CD4-positive, alpha-beta T cell treated with Interferon alpha-2 for 1 hour (primary cell): Measurements from ENCODE around the gene KIF25.

Experiments
- DNase-seq, 2 donors: peaks; one replicate each; pipeline ENCODE4 v3.0.0-alpha.2; 2020 to 2022

The KIF25 gene

GRCh38 chr6:168039301-168039700 lies 41.8 kb downstream of the KIF25 start:
- DNase-seq, result no peak

- DNase-seq, result no peak
Measured at GRCh38 chr6:168039849-168040248, 42.4 kb downstream of the KIF25 start.

GRCh38 chr6:168040856-168041496 lies 43.5 kb downstream of the KIF25 start:
- DNase-seq, result no peak

DNA sequence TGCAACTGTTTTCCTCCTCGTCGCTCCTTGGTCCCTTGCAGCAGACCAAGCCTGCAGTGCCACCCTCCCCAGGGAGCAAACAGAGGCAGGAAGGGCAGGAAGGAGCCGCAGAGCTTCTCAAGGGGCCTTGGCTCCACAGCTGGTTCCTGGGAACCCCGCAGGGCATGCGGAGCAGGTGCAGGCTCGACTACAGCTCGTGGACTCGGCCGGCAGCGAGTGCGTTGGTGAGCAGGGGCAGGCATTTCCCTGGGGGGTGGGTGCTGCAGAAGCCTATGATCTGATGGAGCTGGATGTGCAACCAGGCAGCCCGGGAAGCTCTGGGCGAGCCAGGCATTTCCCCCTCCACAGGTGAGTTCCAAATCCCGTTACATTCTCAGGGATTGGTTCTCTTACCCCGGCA lies 44.5 kb downstream of the KIF25 start:
- DNase-seq, result no peak

DNA sequence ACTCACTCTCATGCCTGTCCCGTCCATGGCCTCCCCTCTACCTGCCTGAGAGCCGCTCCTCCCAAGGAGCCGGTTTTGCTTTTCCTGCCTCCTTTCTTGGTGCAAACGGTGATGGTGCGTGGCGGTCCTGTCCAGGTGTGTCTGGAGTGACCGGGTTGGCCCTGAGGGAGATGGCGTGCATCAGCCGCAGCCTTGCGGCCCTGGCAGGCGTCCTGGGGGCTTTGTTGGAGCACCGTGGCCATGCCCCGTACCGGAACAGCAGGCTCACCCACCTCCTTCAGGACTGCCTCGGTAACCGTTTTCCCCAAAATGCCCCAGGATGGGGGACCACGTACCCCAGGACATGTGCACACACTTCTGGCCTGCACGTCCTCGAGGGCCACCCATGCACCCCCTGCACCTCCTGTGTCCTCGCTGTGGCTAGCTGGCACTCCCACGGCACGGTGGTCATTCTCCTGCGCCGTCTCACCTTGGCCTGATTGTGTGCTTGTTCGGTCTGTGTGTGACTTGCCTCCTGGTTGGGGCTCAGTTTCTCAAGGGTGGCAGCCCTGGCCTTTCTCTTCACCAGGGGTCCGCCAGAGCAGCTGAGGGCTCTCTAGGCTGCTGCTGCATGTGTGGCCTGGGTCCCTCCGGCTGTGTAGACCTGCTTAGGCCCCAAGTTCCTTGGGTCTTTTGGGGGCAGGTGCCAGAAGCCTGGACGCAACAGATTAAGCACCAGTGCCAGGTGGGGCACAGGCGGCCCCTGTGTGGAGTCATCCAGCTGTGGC lies 45.1 kb downstream of the KIF25 start:
- DNase-seq, result no peak

- DNase-seq, result no peak
Measured at GRCh38 chr6:168043193-168043847, 45.8 kb downstream of the KIF25 start.

DNA sequence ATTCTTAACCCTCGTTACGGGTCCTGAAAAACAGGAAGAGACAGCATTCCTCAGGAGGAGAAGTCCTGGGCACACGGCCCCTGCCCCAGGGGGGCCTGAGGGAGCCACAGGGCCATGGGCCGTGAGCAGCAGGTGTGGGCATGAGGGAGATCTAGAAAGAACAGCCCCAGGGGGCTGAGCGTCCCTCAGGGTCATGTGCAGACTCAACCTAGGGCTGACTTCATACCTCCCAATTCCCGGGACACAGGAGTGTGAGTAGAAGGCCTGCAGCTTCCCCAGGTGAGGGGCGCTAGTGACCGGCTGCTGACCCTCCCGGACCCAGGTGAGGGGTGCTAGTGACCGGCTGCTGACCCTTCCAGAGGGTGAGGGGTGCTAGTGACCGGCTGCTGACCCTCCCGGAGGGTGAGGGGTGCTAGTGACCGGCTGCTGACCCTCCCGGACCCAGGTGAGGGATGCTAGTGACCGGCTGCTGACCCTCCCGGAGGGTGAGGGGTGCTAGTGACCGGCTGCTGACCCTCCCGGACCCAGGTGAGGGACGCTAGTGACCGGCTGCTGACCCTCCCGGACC lies 46.5 kb downstream of the KIF25 start:
- DNase-seq, result no peak

- DNase-seq, result no peak
Measured at GRCh38 chr6:168044521-168045130, 47.2 kb downstream of the KIF25 start.

- no peak for DNase-seq
Measured at GRCh38 chr6:168045141-168045691, 47.7 kb downstream of the KIF25 start.

- no peak for DNase-seq
Measured at GRCh38 chr6:168045706-168046620, 48.5 kb downstream of the KIF25 start.

- no peak for DNase-seq
Measured at GRCh38 chr6:168046696-168047095, 49.2 kb downstream of the KIF25 start.

DNA sequence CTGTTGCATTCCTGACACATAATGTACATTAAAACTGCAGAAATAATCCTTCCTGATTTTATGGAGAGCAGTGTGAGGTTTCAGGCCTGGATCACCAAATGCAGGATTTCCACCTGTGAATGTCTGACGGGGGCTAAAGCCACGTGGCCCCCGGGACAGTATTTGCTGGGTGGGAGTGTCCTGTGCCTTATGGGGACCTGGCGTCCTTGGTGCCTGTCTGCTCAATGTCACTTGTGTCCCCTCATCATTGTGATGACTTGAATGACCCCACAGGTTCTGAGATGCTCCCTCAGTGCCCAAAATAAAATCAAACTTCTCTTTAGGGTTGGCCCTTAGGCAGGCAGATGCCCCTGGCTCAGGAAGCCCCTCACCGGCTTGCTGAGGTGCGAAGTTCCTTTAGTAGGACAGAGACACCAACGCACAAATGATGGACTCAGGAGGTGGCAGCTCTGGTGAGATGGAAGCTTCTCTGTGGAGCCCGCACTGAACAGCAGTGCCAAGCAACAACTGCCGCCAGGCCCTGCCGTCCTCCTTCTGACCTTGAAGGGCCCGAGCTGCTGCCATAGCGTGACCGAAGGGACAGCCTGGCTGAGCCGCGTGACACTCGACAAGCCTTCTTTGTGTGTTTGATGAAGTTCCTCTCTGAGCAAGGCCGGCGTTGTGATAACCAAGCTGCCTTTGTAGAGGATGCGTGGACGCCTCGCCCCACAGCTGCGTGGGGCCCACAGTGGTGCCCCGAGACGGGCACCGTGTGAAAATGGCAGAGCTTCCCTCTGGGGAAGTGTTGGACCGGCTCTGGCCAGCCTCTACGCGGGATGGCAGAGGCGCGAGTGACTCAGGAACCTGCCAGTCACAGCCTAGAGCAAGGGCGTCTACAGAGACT lies 50.6 kb downstream of the KIF25 start:
- DNase-seq, result no peak

GRCh38 chr6:168048724-168049025 lies 51.2 kb downstream of the KIF25 start:
- no peak for DNase-seq

- no peak for DNase-seq
Measured at GRCh38 chr6:168049277-168049676, 51.8 kb downstream of the KIF25 start.

DNA sequence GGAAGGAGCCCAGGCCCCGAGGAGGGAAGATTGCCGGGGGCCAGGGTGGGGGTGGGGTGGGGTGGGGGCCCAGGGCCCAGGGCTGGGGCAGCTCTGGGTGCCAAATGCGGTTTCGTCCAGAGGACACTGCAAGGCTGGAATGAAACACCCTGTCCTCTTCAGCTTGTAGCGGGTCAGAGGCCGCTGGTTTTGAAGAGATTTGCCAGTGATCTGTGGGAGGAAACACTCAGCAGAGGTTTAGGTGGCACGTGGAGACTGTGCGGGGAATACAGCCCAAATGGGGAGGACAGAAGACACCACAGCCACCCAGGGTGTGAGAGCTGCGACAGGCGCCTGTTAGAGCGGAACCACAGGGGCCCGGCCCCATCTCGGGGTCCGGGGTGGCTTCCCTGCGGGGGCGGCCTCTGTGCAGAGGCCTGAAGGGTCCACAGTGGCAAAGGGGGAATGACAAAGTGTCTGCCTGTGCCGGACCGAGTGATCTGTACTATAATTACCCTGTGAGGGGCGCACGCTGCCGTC lies 52.3 kb downstream of the KIF25 start:
- no peak for DNase-seq

DNA sequence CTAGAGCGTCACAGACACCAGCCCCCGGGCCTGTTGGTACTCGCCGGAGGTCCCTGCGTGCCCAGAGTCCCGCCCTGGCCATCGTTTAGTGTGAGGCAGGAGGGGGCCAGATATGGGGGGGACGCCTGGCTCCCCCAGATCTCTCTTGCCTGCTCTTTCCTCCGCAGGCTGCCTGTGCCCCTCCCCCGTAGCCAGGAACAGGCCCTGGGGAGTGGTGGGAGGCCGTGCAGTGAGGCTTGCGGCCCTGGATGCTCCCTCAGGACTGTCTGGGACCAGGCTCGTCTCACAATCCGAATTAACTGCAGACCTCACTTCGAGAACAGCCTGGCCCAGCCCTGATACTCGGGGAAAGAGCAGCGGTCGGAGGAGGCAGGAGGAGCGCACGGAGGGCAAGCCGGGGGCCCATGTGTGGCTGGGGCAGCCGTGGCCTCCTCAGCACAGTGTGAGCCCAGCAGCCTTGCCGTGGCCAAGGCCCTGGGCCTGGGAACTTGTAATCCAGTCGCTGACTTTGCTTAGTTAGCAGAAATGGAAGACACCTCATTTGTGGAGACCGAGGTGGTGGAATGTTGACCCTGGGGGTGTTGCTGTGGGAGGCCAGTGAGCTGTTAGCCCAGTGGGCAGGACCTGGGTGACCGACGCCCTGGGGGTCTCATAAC lies 52.9 kb downstream of the KIF25 start:
- no peak for DNase-seq

DNA sequence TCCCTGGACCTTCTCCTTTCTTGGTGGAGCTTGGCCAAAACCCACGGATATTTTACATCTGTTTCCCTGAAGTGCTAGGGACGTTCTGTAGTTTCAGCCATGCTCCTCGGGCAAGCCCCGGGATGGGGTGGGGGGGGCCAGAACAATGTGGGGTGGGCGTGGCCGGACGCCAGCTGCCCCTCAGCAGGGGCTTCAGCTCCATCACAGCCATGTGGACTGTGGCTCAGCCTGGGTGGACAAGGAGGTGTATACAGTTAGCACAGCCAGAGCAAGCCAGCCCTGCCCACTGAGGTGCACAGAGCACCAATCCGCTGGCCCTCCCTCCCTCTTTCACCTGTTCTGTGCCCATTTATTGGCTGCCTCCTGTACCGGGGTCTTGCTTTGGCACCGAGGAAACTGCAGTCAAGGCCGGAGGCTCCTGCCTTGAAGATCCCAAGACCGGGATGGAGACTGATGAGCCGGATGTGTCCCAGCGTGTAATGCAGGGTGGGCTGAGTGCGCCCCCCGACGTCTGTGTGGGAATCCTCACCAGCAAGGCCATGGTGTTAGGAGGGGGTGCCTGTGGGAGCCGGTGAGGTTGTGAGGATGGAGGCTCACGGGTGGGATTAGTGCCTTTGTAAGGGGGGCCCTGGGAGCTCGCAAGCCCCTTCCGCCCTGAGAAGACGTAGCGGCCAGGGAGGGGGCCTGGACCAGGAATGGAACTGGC lies 53.6 kb downstream of the KIF25 start:
- DNase-seq, result no peak

DNA sequence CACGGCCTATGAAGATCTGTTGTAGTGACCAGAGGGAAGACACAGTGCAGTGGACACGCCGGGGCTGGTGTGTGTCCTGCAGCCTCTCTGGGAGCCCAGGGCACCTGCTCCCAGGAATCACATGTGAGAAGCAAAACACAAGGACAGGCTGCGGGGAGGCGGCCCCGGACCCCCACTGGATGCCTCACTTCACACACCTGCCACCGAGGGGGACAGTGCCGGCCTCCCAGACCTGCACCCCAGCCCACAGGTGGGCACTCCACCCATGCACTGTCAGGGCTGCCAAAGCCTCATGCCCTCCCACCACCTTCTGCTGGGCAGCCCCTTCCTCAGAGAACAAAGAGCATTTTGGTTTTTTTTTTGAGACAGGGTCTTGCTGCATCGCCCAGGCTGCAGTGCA lies 54.2 kb downstream of the KIF25 start:
- no peak for DNase-seq

DNA sequence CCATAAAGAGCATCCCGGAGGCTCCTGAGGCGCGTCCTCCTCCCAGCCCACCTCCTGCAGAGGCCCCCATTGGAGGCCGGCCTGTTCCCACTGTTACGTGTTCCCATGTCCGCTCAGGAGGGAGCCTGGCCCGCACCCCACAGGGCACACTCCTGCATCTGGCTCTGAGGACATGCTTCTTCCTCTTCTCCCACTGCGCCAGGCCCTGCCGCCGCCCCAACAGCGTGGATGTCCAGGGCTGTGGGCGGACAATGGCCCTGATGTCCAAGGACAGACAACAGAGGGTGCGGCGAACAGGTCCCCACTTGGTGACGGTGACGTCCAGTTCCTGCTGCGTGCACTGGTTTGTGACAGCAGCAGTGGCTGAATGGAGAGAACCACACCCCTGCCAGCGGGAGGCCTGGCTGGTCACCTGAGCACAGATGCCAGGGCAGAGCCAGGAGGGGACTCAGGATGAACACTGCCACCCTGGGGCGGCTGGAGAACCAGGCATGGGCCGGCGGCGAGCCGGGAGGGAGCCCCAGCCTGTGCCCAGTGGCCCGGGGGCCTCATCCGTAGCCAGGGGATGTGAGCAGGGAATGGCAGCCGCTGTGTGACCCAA lies 54.9 kb downstream of the KIF25 start:
- no peak for DNase-seq
